Measurements from ENCODE around the gene C1QL2. TPM values are rescaled to one million over a fixed set of nuclear protein-coding genes. Genes with fewer than 3 reads are reported as not detected.

Gene C1QL2
- total RNA-seq, 2 donors from 2014 or later = not detected

- Histone ChIP-seq H3K27ac (no peak overlapping the region), H3K9me3 (no peaks in the 10 kb centered on the region), H3K4me3 (no peak overlapping the region), H3K27me3 (no peaks in the 10 kb centered on the region), H3K36me3 (no peaks in the 10 kb centered on the region), H3K4me1 (no peaks in the 10 kb centered on the region)
- no peak for TF ChIP-seq CTCF (IDR thresholded peaks at IDR 0.05)
- no peak for DNase-seq (ENCODE audit: low spot score)
Measured at GRCh38 chr2:119149611-119150010, 8.9 kb downstream of the C1QL2 start.

DNA sequence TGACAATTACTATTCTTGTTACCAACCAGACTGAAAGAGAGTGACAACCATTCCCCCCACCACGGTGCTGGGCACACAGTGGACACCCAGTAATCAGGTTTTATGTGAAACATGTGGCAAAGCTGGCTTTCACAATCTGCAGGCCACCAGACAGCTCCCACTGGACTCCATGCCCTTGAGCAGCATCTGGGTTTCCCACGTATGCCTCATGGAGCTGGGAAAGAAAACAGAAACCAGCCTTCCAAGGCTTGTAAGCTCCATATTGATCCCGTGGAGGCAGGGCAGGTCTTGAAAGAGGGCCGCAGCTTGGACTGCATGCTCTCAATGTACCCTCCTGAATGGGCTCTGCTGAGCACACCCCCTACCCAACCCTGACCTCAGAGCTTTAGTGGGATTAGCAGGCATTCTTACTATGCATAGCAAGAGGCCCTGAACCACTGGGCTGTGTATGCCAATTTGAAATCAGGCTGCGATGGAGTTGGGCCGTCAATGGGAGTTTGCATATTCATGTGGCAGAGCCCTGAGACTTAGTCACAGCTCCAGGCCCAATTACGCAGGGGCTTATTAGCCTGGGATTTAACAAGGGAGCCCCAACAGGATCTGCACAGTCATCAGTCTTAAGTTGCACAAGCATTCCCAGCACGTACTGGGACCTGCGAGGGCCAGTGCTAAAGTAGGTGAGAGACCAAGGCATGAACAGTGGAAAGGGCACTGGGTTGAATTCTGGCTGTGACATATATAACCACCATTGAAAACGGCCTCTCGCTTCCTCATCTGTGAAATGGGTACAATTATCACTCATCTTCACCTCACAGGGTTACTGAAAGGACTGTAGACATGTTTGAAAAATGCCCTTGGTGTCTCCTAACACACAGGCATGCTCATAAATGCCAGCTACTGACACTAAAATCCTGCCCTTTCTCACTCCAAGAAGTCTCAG lies 10.5 kb downstream of the C1QL2 start:
- TF ChIP-seq CTCF (IDR thresholded peaks at IDR 0.05) = no peak
- Histone ChIP-seq H3K4me3 (no peak overlapping the region), H3K9me3 (no peaks in the 10 kb centered on the region), H3K27ac (no peak overlapping the region), H3K4me1 (no peaks in the 10 kb centered on the region), H3K27me3 (no peaks in the 10 kb centered on the region), H3K36me3 (no peaks in the 10 kb centered on the region)
- no peak for DNase-seq (ENCODE audit: low spot score)

DNA sequence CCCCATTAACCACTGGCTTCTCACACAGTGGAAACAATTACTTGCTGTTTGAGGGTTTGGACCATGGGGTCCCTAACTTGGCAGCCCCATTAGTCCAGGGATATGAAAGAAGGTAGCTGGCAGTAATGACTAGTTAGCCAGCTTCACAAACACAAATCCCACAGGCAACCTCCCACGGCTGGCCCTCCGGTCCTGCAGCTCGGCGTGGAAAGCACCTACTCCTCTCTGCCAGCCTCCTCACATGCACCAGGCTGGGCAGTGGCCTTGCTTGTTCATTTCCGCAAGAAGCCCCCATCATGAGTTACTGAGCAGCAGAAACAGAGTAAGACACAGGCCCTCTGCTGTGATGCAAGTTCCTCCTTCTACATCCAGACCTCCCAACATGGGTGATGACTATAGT lies 13.7 kb downstream of the C1QL2 start:
- TF ChIP-seq CTCF (IDR thresholded peaks at IDR 0.05) = no peak

DNA sequence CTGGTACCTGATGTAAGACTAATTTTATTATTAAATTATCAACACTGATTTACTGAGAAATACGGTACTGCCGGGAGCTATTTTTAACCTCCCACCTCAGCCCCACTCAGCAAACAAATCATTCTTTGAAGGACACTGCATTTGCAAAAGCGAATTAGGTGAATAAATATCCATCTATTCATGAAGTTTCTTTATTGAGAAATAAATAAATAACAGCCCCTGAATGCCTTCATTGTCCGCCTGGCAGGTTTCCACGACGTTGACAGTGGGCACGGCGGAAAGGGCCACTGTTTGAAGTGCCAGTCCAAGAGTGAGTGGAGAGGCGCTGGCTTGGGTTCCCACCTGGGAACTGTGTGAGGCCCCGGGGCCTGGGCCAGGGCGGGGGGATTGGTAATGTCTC lies 15.7 kb downstream of the C1QL2 start:
- DNase-seq (ENCODE audit: low spot score) = no peak
- no peak for TF ChIP-seq CTCF (IDR thresholded peaks at IDR 0.05)
- no peak overlapping the region for H3K4me3 ChIP-seq
- H3K9me3 ChIP-seq = no peaks in the 10 kb centered on the region
- H3K4me1 ChIP-seq = no peaks in the 10 kb centered on the region
- H3K27me3 ChIP-seq = no peaks in the 10 kb centered on the region
- H3K36me3 ChIP-seq = no peaks in the 10 kb centered on the region
- H3K27ac ChIP-seq = no peak overlapping the region

More for the DNA sequence above, 13.7 kb downstream of the C1QL2 start:
- Histone ChIP-seq H3K36me3 (no peaks in the 10 kb centered on the region), H3K4me1 (no peaks in the 10 kb centered on the region), H3K27me3 (no peaks in the 10 kb centered on the region), H3K9me3 (no peaks in the 10 kb centered on the region), H3K27ac (no peak overlapping the region), H3K4me3 (no peak overlapping the region)
- no peak for DNase-seq (ENCODE audit: low spot score)

GRCh38 chr2:119137502-119137901 lies 21.0 kb downstream of the C1QL2 start:
- H3K36me3 ChIP-seq = no peaks in the 10 kb centered on the region
- H3K27me3 ChIP-seq = no peaks in the 10 kb centered on the region
- TF ChIP-seq CTCF (IDR thresholded peaks at IDR 0.05) = no peak
- H3K4me1 ChIP-seq = no peaks in the 10 kb centered on the region
- H3K4me3 ChIP-seq = no peak overlapping the region
- DNase-seq (ENCODE audit: low spot score) = no peak
- H3K27ac ChIP-seq = no peak overlapping the region
- H3K9me3 ChIP-seq = no peaks in the 10 kb centered on the region
